ENCODE measurements around the gene CACNA1H. TPM values are rescaled to one million over a fixed set of nuclear protein-coding genes. Genes with fewer than 3 reads are reported as not detected.
"Not testable (repeated sequence)": the region's sequence is repeated elsewhere in the genome, so short reads cannot be mapped to it uniquely, and the experiment has no call there.

CACNA1H gene
- total and polyA plus RNA-seq, 2 of the 8 experiments (the other 6 are each of a cell fraction or from before 2014, with no cell fraction given), result 14.0 to 28.7 TPM

DNA sequence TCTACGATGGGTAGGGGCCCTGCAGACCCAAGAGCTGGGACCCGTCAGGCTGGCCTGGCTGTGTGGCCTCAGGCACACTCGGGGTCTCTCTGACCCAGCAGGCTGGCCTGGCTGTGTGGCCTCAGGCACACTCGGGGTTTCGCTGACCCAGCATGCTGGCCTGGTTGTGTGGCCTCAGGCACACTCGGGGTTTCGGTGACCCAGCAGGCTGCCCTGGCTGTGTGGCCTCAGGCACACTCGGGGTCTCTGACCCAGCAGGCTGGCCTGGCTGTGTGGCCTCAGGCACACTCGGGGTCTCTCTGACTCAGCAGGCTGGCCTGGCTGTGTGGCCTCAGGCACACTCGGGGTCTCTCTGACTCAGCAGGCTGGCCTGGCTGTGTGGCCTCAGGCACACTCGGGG is 37.9 kb downstream of the CACNA1H start:
- H3K79me1 ChIP-seq (ENCODE audit: low read depth, low read length); H3K18ac ChIP-seq (ENCODE audit: extremely low read depth, low read length); H3K4me1 ChIP-seq (replicated peaks in 1 of 4; ENCODE audit: control insufficient read depth in 3 of 4, insufficient read depth in 4 of 4, low read length in 3 of 4); H4K5ac ChIP-seq (ENCODE audit: insufficient read length, low read depth, low read length); H2AFZ ChIP-seq (ENCODE audit: low read length); H3K79me2 ChIP-seq (ENCODE audit: control insufficient read depth in 1 of 2, insufficient read depth in 2 of 2, low read length in 2 of 2); H3K4ac ChIP-seq (replicated peaks; ENCODE audit: insufficient read length, low read depth, low read length); H3K56ac ChIP-seq (replicated peaks; ENCODE audit: insufficient read length, low read depth, low read length); H3K14ac ChIP-seq (ENCODE audit: insufficient read length); H2BK20ac ChIP-seq (ENCODE audit: low read length); CTCF ChIA-PET (ENCODE audit: partially characterized antibody); H2BK5ac ChIP-seq (ENCODE audit: low read depth, low read length); H4K91ac ChIP-seq (replicated peaks; ENCODE audit: insufficient read length, low read length); H3K9me3 ChIP-seq (ENCODE audit: insufficient read depth in 2 of 2, low read depth in 1 of 2, low read length in 1 of 2); H3K36me3 ChIP-seq (ENCODE audit: control insufficient read depth in 2 of 4, insufficient read depth in 4 of 4, low read length in 3 of 4); FAIRE-seq; H3K9ac ChIP-seq (replicated peaks in 1 of 4; ENCODE audit: extremely low read depth in 1 of 4, low read depth in 3 of 4, low read length in 3 of 4); H2BK12ac ChIP-seq (ENCODE audit: low read depth, low read length); H3K27me3 ChIP-seq (replicated peaks in 1 of 4; ENCODE audit: control insufficient read depth in 3 of 4, extremely low read depth in 1 of 4, insufficient read depth in 3 of 4, low read length in 3 of 4); POLR2A ChIA-PET (ENCODE audit: partially characterized antibody); H3K4me3 ChIP-seq (ENCODE audit: extremely low read depth in 1 of 4, insufficient read depth in 2 of 4, low read depth in 3 of 4, low read length in 4 of 4); H3K27ac ChIP-seq (ENCODE audit: low read depth, low read length); DNase-seq (ENCODE audit: low read depth in 1 of 2, low spot score in 2 of 2); H3K23me2 ChIP-seq (ENCODE audit: low read depth, low read length); H3K23ac ChIP-seq (ENCODE audit: insufficient read length); H3K4me2 ChIP-seq (ENCODE audit: insufficient read depth in 1 of 2, low read depth in 2 of 2, low read length in 2 of 2); H2BK120ac ChIP-seq (replicated peaks; ENCODE audit: low read depth, low read length); H2BK15ac ChIP-seq (ENCODE audit: low read length); H2AK5ac ChIP-seq (ENCODE audit: low read depth, low read length); H4K8ac ChIP-seq (ENCODE audit: extremely low read depth, insufficient read depth, low read length): not testable (repeated sequence)
- peaks cover 23 to 40% of the 10 kb centered on the region in 2 experiments for H4K20me1 ChIP-seq (replicated peaks in 1 of 2; ENCODE audit: control insufficient read depth in 1 of 2, insufficient read depth in 2 of 2, low read length in 2 of 2)
- WGBS, 2 experiments (ENCODE audit: extremely low coverage in 1 of 2, insufficient coverage in 1 of 2, insufficient read length in 1 of 2, insufficient replicate concordance in 2 of 2, low coverage in 1 of 2, low lambda C conversion rate in 2 of 2, missing lambda C conversion rate in 1 of 2), result 93% methylated on average over 7 of the region's 11 CpGs; no CpG with 5 or more reads in 1 of the 2 experiments
